HG03378 (cell line): ENCODE data around the gene GTF2A1L.
"Not testable (repeated sequence)": the region's sequence is repeated elsewhere in the genome, so short reads cannot be mapped to it uniquely, and the experiment has no call there.

Experiments used
- ATAC-seq: cut with Tn5 transposase; IDR thresholded peaks from one replicate; pipeline ENCODE4 v1.9.1; 2021; ENCODE audit warnings: mild to moderate bottlenecking, moderate library complexity; ENCODE audit not compliant: unreplicated experiment

GTF2A1L gene

DNA sequence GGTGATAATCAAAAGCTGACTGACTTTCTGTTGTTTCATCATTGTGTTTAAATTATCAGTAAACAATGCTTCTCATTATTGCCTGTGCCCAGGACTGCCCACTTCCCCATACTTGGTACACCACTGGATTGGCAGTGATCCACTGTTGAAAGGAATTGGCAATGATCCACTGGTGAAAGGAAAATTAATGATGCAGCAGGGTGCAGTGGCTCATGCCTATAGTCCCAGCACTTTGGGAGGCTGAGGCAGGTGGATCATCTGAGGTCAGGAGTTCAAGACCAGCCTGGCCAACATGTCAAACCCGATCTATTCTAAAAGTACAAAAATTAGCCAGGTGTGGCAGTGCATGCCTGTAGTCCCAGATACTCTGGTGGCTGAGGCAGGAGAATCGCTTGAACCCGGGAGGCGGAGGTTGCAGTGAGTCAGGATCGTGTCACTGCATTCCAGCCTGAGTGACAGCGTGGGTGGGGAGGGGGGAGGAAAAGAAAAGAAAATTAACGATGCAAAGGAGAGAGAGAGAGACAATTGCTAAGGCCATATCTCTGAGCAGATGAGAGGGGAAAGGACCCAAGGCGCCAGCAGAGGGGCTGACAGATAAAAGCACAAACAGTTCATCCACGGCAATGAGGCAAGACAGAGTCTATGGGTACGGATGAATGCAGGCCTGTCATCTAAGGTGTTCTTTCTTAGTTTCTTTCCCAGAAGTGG is 10.2 kb upstream of the GTF2A1L start:
- no peak for ATAC-seq

GRCh38 chr2:48613211-48613610 is 4.4 kb upstream of the GTF2A1L start:
- ATAC-seq = no peak

GRCh38 chr2:48614581-48614980 is 3.1 kb upstream of the GTF2A1L start:
- ATAC-seq = not testable (repeated sequence)

DNA sequence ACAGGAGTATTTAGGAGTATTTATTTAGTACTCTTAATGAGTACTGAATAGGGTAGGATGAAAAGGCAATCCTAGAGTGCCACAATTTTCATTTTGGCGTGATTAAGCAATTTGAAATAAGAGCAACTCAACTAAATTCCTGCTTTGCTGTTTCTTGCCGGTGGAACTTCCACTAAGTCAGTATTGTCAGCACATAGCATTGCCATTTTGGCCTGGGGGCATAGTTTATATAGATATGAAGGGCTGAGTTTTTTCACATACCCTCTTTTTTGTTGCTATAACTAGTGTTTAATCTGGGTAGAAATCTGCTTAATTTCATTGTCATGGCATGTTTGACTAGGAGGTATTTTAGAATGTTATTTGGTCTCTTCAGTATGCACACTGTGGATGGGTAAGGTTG is 1.9 kb downstream of the GTF2A1L start:
- no peak for ATAC-seq

- ATAC-seq = no peak
Observed at GRCh38 chr2:48620604-48621003, 2.9 kb downstream of the GTF2A1L start.

DNA sequence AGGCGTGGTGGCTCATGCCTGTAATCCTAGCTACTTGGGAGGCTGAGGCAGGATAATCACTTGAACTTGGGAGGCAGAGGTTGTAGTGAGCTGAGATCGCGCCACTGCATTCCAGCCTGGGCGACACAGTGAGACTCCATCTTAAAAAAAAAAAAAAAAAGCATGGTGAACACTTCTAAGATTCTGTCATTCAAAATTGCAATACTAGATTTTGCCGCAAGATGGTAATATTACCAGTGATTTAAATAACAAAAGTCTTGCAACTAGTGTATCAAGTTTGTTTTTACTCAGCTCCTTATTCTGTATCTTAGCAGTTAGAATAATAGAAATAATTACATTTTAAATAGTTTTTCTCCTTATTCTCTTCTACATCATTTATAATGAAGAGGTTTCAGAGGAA is 5.0 kb downstream of the GTF2A1L start:
- ATAC-seq = not testable (repeated sequence)

GRCh38 chr2:48624696-48625095 is 7.0 kb downstream of the GTF2A1L start:
- no peak for ATAC-seq

DNA sequence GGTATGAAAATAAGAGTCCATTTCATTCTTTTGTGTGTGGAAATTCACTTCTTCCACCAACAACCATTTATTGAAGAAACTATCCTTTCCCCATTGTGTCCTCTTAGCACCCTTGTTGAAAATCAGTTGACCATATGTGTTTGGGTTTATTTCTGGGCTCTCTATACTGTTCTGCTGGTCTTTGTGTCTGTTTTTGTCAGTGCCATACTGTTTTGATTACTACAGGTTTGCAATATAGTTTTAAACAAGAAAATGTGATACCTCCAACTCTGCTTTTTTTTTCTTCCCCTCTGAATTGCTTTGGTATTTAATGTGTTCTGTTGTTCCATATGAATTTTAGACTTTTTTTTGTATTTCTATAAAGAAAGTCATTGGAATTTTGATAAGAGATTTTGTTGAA is 8.4 kb downstream of the GTF2A1L start:
- no peak for ATAC-seq

DNA sequence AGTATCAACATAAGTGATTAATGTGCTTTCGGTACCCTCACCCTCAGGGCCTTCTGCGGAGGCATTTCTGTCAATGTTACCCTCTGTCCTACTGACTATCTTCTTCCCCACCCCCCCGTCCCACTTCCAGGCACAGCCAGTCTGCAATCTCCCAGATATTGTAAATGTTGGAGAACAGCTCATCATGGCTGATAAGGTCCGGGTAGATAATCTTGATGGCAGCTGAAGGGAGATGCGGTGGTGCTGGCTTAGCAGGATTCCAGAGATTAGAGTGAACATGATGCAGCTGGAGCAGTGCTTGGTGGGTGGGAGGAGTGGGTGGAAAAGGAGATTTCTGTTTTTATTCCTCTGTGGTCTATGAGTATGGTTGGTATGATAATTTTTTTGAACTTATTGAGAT is 15.5 kb downstream of the GTF2A1L start:
- ATAC-seq = no peak

DNA sequence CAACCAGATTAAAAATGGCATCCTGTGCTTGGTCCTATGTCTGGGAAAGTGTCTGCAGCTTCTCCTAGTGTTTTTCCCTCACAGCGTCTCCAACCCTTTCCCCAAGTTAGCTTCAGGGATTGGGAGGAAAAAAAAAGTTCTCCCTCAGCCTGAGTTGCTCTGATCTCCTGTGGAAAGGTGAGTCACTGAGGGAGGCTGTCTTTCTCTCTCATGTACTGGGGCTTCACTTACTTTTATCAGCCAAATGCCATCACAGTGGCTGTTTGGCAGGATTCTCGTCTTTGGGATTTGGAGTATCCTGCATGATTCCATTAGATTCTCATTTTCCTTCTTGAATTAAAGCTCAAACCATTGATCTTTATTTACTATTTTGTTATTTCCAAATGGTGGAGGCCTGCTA is 18.1 kb downstream of the GTF2A1L start:
- ATAC-seq = no peak

DNA sequence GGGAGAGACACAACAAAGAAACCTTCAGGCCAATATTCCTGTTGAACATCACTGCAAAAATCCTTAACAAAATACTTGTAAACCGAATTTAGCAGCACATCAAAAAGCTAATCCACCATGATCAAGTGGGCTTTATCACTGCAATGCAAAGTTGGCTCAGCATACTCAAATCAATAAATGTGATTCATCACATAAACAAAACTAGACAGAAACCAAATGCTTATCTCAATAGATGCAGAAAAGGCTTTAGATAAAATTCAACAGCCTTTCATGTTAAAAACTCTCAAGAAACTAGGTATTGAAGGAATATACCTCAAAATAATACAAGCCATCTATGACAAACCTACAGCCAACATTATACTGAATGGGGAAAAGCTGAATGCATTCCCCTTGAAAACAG is 20.6 kb downstream of the GTF2A1L start:
- ATAC-seq = no peak

- no peak for ATAC-seq
Observed at GRCh38 chr2:48651158-48651790, 33.6 kb downstream of the GTF2A1L start.

DNA sequence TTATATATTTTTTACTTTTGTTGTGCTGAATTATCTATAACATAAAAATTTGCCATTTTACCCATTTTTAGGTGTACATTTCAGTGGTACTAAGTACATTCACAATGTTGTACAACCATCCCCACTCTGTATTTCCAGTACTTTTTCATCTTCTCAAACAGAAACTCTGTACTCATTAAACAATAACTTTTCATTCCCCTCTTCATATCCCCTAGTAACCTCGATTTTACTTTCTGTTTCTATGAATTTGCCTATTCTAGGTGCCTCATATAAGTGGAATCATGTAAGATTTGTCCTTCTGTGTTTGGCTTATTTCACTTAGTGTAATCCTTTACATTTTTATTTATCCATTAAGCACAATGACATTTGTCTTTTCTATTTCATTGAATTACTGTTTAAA is 51.3 kb downstream of the GTF2A1L start:
- ATAC-seq = peak; percentile 94

GRCh38 chr2:48673581-48673980 is 55.9 kb downstream of the GTF2A1L start:
- no peak for ATAC-seq

GRCh38 chr2:48674933-48675332 is 57.3 kb downstream of the GTF2A1L start:
- no peak for ATAC-seq

GRCh38 chr2:48677450-48677849 is 59.8 kb downstream of the GTF2A1L start:
- ATAC-seq = no peak

GRCh38 chr2:48685126-48685525 is 67.5 kb downstream of the GTF2A1L start:
- no peak for ATAC-seq

GRCh38 chr2:48691935-48692691 is 74.5 kb downstream of the GTF2A1L start:
- no peak for ATAC-seq

- ATAC-seq = no peak
Observed at GRCh38 chr2:48693066-48693465, 75.4 kb downstream of the GTF2A1L start.

- ATAC-seq = no peak
Observed at GRCh38 chr2:48693645-48694044, 76.0 kb downstream of the GTF2A1L start.

GRCh38 chr2:48694149-48694548 is 76.5 kb downstream of the GTF2A1L start:
- ATAC-seq = no peak

- no peak for ATAC-seq
Observed at GRCh38 chr2:48695991-48696390, 78.3 kb downstream of the GTF2A1L start.
